HG02981 (cell line): ENCODE data around the gene TLE3.
"Not testable (repeated sequence)": the region's sequence is repeated elsewhere in the genome, so short reads cannot be mapped to it uniquely, and the experiment has no call there.

ENCODE experiments used
- ATAC-seq: cut with Tn5 transposase; IDR thresholded peaks from one replicate; pipeline ENCODE4 v1.9.1; 2021; ENCODE audit warnings: mild to moderate bottlenecking, moderate library complexity; ENCODE audit not compliant: unreplicated experiment

The TLE3 gene

DNA sequence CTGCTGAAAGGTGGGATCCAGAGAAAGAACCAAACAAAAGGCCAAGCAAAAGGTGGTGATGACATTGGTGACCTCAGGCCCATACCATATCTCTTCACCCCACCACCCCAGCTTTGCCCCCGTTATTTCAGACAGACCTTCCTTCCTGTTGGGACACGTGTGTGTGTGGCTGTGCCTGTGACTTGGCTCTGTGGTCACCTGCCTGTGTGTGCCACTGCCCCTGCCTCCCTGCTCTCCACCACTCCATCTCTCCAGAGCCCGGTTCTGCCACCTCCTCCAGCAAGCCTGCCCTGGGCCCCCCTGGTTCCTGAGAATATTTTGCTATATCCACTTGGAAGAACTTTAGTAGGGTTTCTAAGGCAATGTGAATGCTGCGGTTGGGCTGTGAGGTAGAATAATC, 28.6 kb upstream of the TLE3 start:
- no peak for ATAC-seq

DNA sequence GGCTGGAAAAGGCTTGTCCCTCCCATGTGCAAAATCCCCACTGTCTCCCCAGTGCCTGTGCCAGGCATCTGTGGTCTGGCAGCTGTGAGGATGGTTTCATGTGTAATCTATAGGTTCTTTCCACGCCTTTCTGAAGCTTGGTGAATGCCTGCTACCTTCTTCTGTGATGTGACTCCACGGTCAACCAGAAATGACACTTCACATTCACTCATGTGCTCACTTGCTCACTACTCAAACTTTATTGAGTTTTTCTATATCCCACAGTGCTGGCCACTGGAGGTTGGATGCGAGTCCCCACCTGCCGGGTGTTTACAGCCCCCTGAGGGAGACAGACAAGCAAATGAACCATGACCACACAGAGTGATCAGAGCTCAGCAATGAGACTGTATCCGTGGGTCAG, 27.9 kb upstream of the TLE3 start:
- ATAC-seq = no peak

DNA sequence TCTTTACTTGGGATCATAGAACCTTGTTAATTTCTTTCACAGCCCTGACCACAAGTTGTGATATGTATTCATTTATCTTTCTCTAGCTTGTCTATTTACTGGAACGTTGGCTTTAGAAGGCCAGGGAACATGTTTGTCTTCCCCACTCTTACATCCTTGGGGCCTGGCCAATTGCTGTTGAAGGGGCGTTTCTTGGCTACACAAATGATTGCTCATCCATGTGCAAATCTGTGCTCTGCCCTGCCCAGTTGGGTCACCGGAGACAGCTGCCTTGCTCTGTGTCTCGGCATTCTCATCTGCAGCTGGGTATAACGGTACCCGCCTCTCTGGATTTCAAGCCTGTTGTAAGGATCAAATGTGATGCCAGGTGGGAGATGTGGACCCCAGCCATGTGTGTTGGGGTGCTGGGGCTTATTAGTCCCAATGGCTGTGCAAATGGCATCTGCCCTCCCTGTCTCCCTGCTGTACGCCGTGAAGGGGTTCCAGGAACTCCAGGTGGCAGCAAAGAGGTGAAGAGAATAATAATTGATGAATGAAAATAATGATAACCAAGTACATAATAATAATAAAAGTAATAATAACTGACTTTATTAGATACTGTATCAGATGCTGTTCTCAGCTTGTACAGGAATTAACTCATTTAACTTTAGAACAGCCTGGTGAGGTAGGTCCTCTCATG, 24.0 kb upstream of the TLE3 start:
- no peak for ATAC-seq

DNA sequence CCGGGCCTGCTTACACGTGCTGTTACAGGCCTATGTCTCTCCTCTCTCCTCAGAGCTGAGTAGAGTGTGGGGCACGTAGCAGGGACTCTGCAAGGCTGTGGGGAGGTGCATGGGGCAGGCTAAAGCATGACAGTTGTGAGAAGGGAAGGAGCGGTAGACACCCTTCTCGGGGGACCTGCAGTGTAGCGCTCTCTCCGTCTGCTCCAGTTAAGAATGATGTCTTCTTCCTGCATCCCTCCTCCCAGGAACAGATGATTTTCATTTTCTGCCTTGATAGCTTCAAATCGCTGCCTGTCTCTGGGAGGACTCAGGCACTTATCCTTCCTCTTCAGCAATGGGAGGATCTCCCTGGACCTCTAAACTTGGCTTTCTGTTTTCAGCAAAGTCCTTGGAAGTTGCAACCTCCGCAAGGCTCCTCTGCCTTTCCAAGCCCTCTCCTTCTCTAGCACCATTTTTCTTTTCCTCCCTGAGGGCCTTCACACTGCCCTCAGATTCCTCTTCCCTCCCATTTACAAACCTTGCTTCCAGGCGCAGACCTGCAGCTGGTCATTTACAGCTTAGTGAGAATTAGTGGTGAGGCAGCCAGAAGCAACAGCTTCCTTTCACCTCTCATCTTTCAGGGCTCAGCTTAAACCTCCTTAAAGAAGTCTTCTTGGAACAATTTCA, 23.4 kb upstream of the TLE3 start:
- ATAC-seq = no peak

DNA sequence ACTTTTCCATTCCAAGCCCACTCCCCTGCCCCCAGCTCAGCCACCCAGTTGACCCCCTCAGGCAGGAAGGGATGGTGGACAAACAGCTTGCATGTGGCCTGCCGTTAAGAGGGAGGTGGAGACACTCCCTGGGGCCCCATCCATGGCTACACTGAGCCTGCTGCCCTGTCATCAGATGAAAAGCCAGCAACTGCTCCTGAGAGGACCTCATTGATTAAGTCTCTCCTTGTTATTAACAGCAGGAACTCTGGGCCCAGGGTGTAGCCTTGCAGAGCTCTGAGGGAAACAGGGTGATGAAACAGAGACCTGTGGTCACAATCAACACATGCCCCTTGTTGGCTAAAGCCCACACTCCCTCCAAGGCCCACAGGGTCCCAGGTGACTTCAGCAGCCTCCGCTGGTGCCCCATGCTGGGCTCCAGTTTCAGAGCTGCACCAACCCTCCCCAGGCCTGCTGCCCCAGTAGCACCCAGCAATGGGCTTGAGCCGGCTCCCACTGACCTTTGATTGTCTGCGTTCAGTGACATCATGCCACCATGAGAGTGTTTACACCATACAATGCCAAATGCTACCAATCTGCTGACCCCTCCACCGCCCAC, 22.3 kb upstream of the TLE3 start:
- ATAC-seq = no peak

DNA sequence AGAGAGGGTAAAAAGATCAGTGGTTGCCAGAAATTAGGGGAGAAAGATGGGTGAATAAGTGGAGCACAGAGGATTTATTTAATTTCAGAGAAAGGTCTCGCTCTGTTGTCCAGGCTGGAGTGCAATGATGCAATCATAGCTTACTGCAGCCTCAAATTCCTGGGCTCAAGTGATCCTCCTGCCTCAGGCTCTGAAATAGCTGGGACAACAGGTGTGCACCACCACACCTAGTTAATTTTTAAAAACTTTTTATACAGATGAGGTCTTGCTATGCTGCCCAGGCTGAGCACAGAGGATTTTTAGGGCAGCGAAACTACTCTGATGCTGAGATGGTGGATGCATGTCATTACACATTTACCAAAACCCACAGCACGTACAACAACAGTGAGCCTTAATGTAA, 20.9 kb upstream of the TLE3 start:
- no peak for ATAC-seq

DNA sequence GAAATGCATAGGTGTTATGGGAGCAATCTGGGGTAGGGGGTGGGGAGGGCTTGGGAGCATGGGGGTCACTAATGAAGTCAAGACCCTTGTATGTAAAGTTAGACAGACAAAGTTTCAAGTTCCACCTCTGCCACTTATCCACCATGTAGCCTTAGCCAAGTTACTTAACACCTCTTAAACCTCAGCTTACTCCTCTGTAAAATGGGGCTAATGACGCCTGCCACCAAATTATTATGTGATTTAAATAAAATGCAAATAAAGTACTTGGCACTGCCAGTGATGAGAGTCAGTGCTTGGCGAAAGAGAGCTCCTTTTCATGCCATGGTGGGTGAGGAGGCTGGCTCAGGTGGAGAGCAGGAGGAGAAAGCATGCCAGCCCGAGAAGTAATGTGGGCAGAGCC, 18.6 kb upstream of the TLE3 start:
- no peak for ATAC-seq

DNA sequence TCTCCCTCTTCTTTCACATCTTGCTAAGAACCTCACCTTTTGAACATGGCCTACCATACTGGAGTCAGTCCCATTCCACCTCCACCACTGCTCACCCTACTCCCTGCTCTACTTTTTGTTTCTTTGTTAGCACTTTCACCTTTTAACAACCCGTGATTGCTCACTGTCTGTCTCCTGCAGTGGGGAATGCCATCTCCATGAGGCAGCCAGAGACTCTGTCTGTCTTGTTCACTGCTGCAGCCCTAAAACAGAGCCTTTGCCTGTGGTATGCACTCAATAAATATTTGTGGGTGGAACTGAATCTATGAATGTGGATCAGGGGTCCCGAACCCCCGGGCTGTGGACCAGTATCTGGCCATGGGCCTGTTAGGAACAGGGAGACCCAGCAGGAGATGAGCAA, 16.5 kb upstream of the TLE3 start:
- no peak for ATAC-seq

DNA sequence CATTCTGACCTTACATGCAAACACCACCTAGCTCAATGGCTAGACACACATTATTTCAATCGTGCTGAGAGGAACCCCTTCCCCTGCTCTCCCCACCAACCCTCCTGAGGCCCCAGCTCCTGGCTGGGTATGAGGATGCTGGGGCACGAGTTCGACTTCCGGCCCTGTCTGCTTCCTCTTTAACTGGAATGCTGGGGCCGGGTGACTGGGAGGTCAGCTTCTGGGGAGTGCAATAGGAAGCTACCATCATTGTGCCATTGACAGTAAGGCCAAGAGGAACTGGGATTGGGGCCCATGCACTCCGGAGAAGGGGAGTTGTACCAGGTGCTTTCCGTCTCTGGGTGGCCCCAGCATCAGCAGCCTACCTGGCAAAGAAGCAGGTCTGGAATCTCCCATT, 15.6 kb upstream of the TLE3 start:
- ATAC-seq = no peak

DNA sequence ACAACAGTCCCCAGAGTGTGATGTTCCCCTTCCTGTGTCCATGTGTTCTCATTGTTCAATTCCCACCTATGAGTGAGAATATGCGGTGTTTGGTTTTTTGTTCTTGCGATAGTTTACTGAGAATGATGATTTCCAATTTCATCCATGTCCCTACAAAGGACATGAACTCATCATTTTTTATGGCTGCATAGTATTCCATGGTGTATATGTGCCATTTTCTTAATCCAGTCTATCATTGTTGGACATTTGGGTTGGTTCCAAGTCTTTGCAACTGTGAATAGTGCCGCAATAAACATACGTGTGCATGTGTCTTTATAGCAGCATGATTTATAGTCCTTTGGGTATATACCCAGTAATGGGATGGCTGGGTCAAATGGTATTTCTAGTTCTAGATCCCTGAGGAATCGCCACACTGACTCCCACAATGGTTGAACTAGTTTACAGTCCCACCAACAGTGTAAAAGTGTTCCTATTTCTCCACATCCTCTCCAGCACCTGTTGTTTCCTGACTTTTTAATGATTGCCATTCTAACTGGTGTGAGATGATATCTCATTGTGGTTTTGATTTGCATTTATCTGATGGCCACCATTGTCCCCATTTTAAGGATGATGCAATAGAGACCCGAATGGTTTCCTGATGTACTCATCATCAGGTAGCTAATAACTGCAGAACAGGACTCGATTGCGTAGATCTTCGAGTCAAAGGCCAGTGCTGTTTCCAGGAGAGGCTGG, 15.0 kb upstream of the TLE3 start:
- not testable (repeated sequence) for ATAC-seq

DNA sequence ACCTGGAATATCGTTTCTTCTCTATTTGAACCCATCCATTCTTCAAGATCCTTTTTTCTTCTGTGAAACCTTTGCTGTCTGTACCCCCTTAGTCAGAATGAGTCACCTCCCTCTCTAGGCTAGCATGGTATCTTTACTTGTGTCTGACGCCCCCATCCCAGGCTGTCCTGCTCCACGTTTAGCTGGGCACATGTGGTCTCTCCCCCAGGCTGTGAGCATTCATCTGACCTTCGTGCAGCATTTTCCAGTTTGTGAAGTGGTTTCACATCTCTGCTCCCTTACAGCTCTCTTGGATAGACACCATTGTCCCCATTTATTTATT, 14.3 kb upstream of the TLE3 start:
- ATAC-seq = no peak

DNA sequence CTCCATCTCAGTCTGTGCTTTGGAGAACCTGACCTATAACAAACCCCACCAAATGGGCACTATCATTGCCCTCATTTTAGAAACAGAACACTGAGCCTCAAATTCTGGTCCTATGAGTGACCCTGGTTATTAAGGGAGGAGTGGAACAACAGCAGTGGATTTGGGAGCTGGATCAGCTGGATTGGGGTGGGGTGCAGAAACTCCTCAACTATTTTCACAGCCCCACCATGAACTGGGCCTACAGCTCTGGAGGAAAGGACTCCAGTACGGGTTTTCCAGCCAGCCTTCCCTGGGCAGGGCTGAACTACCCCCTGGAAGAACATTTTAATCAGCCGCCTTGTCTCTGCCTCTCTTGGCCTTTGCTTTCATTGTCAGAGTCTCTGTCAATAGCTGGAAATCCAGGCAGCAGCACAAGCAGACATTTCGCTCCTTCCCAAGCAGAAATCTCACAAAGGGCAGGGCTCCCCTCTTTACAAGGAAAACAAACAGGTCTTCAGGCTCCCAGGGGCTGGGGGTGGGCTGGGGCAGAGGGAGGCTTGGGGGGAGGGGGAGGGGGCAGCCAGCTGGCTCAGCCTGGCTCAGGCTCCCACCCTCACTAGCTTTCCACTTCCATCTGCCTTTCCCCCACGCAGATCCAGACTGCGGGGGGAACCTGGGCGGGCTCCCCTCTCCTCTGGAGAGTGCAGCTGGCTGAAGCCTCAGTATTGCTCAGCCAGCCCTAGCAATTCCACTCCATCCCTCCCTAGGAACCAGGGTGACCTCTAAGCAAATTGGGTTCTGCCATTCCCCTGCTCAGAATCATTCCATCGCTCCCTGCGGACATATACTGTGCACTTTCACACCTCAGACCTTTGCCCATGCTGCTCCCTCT, 13.7 kb upstream of the TLE3 start:
- no peak for ATAC-seq

DNA sequence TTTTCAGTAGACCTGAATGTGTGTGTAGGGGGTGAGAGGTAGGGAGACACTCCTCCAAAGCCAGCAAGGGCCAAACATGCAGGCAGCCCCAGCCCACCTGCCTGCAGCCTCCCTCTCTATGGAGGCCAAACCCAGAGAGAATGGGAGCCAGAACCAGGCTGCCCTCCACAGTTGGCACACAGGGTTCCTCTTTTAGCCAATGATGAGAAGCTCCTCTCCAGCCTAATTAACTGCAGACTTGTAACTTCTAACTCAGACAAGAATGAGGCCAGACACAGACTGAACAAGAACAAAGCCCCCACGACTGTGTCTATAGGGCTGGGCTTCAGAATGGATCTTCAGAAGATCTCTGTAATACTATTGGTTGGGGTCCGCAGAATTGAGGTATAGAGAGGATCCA, 12.3 kb upstream of the TLE3 start:
- no peak for ATAC-seq

DNA sequence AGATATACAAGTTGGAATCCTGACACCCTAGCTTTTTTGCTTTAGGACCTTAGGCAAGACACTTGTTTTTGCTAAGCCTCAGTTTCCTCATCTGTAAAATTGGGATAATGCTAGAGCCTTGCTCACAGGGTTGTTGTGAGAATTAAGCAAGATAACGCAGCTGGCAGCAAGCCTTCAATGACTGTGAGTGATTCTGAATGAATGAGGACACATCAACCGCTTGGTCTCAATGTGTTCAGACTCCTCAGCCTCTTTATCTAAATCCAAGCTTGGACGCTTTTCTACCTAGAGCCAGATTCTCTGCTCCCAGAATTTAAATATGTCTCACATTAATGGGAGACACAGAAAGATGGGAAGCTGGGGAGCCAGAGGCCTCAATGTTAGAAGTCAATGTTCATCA, 11.8 kb upstream of the TLE3 start:
- ATAC-seq = no peak

DNA sequence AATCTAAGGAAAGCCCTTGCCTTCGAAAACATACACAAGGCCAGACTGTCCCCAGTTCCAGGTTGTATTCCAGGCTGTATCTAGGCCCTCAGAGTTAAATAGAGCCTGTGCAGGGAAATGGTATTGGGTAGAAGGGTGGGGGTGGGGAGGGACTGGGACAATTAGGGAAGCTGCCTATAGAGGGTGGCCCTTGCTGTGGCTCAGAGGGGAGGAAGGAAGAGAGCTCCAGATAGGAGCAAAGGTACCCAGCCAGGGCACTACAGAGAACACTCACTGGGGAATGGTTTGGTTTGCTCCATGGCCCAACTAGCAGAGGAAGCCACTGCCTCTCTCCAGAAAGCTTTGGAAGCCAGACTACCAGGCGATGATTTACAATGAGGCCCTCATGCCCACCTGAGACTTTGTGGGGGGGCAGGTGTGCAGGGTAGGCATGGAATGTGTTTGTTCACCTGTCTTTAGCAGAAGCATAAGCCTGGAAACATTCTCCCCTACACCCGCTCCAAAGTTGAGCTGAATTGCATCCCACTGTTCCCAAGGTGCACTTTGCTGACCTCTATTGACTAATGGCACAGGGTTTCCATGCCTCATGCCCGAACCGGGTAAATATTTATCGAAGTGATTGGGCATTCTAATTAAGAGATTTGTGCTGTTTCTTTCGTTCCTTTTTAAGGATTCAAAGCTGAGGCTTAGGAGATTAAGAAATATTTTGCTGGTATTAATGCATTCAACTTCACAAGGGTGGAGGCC, 6.3 kb upstream of the TLE3 start:
- no peak for ATAC-seq

DNA sequence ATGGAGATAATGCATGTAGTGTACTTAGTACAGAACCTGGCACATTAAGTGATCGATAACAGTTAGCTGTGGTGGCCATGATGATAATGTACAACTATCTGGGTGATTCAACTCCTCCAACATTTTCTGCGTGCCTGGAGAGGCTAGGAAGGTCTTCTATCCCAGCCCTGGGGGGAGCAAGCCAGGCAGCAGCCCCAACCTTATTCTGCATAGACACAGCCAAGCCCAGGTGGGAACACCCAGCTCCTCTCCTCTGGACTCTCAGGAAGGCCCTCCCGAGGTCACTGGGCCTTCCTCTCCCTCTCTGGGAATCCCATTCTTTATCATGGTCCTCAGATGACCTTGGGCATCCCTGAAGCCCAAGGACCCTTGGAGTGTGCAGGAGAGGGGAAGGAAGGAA, 5.1 kb upstream of the TLE3 start:
- ATAC-seq = no peak

DNA sequence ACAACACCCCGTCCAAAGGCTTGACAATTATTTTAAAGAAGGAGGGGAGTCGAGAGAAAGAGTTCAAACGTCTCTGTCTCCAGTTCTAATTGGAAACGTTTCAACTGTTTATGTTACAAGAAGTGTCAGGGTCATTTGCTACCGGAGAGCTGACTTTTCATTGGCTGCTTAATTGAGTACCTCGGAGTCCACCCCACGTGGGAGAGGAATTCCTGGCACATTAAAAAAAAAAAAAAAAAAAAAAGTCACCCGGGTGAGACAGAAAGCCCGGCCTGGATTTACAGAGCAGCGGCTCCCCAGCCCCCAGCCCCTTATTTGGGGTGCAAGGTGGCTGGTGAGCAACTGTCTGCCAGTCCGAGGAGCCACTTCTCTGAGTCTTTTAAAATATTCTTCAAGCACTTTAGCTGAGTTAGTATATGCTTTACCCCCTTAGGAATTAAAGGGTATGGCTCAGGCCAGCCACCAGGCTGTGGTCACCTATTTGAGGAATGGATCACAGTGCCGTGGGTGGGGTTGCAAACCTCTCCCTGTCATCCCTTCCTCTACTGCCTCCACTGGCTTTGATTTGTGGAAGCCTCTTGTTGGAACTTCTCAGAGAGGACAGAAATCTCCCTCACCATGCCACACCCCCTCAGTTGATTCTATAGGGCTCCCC, 3.9 kb upstream of the TLE3 start:
- no peak for ATAC-seq

DNA sequence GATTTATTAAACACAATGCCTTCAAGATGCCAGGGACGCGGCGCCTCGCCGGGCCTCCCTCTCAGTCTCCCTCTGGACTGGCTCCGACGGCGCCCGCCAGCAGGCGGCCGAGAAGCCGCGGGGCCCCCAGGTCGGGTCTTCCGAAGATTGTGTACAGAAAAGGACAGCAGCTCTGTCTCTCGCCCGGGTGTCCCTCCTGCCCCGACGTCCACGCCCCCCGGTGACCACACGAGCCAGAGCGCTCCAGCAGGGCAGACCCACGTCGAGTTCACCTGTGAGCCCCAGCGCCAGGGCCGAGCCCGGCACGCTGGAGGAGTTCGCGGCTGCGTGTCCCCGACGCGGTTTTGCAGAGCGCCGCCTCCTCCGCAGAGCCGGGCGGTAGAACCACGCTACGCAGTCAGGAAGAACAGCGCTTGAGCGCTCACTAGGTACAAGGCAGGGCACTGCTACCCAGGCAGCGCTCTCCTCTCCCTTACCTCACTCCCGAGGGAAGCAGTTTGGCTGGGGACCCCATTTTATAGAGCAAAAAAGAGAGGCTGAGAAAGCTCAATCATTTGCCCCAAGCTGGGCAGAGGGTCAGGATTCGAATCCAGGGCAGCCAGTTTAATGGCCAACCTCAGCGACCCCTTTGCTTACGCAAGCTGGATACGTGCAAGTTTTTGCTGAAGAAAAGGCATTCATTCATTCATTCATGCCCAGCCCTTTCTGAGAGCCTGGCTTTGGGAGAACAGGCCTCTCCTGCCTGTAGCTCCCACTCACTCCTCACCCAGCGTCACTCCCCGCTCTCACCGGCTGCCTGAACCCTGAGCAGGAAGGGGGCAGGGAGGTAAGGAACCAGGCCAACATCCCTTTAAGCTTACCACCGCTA, 3.0 kb upstream of the TLE3 start:
- no peak for ATAC-seq

DNA sequence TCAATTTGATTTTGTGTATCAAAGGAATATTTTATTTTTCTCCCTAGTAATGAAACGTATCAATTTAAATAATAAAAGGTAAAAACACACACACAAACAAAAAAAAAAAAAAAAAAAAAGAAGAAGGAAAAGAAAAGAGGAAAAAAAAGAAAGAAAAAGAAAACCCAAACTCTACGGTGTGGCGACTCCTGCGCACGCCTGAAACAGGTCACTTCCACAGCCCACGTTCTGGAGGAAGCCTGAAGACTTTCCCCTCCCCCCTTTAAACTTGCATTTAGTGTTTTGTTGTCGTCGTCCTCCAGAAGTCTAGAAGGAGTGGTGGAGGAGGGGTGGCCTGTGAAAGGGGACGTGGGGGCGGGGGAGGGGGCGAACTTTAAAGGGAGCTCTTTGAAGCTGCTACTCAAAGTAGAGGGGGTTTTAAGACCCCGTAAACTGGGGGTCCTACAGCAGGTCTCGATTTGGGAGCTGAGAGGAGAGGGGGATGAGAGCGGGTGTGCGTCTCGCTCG, 2.3 kb upstream of the TLE3 start:
- no peak for ATAC-seq
